Fibroblast of skin of left biceps (primary cell): ENCODE data around the gene SSBP3.
"Not testable (repeated sequence)": the region's sequence is repeated elsewhere in the genome, so short reads cannot be mapped to it uniquely, and the experiment has no call there.

Experiments used
- DNase-seq, 2 experiments: peaks; one replicate each; pipeline ENCODE4 v3.0.0-alpha.2; 2013; ENCODE audit warnings: low read depth in 2 of 2

The SSBP3 gene

DNA sequence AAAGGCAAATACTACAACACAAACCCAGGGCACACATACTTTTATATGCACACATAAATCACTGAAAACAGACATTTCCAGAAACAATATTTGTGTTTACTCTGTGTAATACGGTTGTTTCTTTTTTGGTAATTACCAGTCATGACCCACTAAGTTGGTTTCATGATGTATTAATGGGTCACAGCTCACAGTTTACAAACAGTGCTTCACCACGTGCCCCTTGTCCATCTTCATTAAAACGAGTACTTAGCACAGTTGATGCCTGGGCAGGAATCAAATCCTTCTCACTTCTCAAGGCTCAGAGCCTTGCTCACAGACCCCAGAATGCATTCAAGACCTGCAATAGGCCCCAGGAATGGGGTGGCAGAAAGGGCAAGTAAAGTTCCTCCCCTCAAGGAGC is 13.8 kb downstream of the SSBP3 start:
- no peak for DNase-seq

- DNase-seq: no peak
Observed at GRCh38 chr1:54391450-54392209, 14.6 kb downstream of the SSBP3 start.

DNA sequence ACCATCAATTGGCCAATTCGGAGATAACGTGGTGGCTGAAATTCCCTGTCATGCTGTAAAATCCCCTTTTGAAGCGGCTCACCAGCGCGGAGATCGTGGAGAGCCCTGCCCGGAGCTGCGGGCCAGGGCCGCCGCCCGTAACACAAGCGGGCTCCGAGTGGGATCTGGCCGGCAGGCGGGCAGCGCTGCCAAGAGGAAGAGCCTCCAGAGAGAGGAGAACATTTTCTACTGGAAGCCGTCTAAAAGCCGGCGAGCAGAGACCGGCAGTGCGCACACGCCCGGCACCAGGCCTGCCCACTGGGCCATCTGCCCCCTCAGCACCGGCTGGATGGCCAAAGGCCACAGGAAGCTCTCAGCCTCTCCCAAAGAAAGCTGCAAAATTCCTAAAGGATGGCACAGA is 15.5 kb downstream of the SSBP3 start:
- no peak for DNase-seq

GRCh38 chr1:54389608-54390007 is 16.6 kb downstream of the SSBP3 start:
- not testable (repeated sequence) for DNase-seq

GRCh38 chr1:54387419-54387818 is 18.8 kb downstream of the SSBP3 start:
- no peak for DNase-seq

DNA sequence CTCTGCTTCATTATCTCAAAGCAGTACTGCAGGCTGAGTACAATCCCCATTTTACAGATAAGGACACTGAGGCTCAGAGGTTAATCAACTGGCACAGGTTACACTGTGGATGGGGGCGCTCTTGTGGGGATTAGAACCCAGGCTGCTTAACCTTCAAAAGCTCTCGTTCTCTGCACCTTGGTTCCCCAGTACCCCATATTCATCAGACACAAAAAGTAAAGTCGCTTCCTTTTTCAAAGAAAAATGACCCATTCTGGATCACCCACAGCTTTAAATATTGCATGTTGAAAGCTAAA is 20.5 kb downstream of the SSBP3 start:
- no peak for DNase-seq

DNA sequence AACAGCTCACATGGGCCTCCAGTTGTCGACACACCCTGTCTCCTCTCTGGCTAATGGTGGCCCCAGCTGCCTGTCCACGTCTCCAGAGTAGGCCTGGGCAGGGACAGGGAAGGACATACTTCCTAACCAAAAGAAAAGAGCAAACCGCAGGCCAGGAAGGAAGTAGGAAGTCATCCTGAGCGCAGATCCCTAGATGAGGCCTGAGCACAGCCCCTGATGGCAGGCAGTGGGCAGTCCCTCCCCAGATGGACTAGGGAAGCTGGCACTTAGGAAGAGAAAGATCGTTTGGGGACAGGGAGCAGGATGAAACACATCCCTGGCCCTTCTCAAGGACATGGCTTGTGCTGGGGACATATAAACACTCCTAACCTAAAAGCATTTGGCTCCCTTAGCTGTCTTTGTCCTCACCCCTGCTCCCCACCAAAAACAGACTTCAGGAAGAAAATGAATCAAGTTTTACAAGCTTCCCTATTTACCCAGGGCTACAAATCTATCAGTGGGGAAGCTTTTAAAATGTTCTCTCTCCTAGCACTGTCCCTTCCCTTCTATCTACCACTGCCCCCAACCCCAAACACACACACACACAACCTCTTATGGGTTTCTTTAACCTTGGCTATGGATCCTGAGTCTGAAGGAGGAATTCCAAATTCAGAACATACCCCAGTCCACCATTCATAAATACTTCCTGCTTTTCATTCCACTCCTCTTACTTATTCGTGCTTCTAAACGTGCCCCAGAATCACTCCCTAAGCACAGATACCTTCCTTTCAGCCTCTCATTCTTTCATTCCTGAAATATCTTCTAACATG is 21.1 kb downstream of the SSBP3 start:
- DNase-seq: peak in 1 of 2 experiments; percentile 31

GRCh38 chr1:54384471-54384870 is 21.7 kb downstream of the SSBP3 start:
- DNase-seq: no peak

DNA sequence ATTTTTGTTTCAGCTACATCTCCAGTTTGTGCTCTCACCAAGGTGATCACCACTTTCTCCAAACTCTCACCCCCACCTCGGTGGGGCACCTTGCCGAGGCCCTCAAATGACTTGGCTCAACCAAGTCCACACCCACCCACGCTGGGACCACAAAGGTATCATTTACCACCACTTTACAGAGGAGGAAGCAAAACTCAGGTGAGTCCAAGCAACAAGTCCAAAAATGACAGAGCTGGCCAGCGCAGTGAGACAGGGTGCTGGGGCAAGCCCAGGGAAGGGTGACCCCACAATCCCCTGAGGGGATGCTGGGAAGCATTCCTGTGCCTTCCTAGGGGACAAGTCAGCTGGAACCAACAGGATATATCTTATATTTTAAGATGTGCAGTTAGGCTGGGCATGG is 24.7 kb downstream of the SSBP3 start:
- no peak for DNase-seq

DNA sequence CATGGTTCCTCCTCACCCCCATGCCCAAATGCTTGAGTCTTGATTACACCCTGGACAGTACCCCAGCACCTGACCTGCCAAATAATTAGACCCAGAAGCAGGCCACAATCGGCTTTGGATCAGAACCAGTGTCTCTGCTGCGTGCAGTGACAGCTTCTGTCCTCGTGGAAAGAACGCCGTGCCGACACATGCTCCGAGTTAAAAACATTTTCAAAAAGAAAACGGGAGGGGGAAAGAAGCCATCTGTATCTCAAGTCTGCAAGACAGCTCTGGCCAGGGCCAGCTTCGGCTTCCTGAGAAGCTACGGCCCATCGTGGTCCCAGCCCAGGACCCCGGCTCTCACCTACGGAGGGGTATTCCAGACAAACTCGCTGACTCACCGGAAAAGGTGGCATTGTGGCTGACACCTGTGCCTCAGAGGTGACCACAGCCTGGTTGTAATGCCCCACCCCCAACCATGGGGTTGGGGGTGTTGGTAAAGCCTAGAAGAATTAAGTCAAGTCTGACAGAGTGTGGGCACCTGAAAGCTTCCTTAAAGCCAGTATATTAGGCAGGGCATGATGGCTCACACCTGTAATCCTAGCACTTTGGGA is 25.8 kb downstream of the SSBP3 start:
- no peak for DNase-seq

- DNase-seq: no peak
Observed at GRCh38 chr1:54379555-54380289, 26.5 kb downstream of the SSBP3 start.

GRCh38 chr1:54378874-54379554 is 27.2 kb downstream of the SSBP3 start:
- DNase-seq: no peak

GRCh38 chr1:54378157-54378873 is 27.9 kb downstream of the SSBP3 start:
- no peak for DNase-seq

DNA sequence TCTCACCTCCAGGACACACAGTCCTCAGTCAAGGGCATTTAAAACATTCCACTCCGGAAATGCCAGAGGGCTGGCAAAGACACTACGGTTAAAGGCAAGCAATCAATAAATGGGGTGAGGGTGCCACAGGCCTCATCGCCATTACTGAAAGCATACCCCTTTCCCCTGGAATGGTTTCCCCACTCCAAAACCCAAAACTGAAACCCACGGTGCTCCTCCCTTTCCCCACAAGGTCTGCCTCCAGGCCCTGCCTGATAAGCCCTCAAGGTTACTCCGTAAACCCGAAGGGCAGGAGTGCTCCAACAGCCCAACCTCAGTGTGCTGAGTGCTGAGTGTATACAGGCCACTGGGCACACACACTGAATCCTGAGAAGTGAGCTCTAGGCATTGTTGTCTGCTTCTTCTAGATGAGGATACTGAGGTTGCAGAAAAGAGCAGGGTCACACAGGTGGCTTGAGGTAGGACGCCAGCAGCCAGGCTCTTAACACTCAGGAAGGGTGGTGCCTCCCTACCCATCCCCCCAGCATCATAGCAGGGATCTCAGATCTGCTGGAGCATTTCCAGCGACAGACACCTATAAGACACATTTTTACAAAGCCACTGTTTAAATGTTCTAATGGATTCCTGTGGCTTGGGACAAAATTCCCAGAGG is 29.0 kb downstream of the SSBP3 start:
- DNase-seq: peak in 1 of 2 experiments; percentile 10

DNA sequence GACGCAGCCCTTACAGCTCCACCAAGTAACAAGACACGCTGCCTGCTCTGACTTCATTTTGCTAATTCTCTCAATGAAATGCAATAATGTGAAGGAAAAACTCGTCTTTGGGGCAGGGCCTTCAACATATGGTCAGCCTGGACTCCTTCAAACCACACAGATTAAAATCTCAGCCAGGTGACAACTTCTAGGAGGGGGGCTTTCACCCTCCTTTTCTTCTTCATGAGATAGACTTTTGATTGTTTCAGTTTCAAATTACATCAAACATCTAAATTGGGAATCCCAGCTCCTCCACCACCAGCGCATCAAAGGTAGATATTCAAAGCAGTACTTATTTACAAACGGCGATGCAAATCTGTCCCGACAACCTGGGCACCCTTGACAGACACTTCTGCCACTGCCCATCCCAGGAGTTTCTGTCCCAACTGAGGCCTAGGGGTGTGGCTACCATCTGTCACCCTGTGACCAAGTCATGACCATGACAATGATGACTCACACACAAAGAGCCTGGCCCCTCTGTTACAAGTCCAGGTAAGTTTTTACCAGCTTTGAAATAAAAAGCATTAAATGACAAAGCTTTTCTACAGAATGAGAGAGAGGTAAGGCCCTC is 29.7 kb downstream of the SSBP3 start:
- DNase-seq: no peak

DNA sequence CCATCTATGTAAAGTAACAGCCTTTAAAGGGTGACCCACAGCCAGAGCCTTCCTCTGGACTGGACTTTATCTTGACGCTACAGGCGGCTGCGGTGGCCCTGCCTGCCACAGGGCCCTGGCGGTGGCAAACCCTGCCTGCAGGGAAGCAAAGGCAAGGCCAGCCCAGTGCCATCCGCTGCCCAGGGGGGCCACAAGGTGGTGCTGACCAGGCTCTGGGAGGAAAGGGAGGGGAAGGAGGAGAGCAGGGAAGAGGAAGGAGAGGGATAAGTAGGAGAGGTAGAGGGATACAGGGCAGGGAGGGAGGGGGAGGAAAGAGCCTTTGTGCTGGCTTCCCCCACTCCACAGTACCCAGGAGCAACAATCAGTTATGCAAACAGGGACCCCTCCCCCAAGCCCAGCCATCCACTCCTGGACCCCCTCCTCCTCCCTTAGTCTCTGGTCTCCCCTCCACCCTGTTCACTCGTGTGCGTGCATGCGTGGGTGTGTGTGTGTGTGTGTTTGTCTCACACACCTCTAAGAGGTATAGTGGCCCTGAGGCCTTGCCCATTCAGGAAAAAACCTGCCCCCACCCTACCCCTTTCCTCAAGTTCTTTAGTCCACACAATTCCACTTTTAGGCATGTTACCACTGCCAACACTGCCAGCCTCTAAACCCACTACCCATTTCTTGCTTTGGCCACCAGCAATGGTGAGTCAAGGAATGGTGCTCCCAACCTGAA is 30.3 kb downstream of the SSBP3 start:
- DNase-seq: no peak

GRCh38 chr1:54375298-54375697 is 30.9 kb downstream of the SSBP3 start:
- no peak for DNase-seq

DNA sequence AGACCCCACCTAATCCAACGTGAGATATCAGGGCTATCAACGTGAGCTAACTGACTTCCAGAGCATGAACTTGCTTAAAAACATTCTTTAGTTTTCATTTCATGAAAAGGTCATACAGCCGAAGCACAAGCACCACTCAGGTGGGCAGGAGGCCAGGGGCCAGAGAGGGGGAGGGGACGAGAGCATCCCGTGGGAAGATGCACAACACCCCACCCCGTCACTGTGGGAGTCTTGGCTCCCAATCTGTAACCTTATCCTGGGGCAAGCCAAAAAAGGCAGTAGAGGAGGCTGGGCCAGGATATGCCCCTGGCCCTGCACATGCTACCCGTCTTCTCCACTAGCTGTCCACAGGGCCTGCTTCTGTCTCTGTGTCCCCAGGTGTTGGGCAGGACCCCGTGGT is 31.4 kb downstream of the SSBP3 start:
- DNase-seq: no peak

GRCh38 chr1:54372978-54373377 is 33.2 kb downstream of the SSBP3 start:
- no peak for DNase-seq

- no peak for DNase-seq
Observed at GRCh38 chr1:54371942-54372275, 34.3 kb downstream of the SSBP3 start.
